DMS53 treated with DMSO at 0.1 percent for 48 hours (cell line): Measurements from ENCODE around the gene CHST7.

Experiments used
- DNase-seq: peaks from one replicate; lab custom pipeline; 2025; ENCODE audit not compliant: unreplicated experiment; lab: John Stamatoyannopoulos, UW

The CHST7 gene

GRCh38 chrX:46647251-46647650 is 73.7 kb downstream of the CHST7 start:
- DNase-seq = no peak
